KG1 (cell line): ENCODE results near the gene ADAMTS6.

Experiments used
- DNase-seq: peaks from one replicate; lab custom pipeline; 2025; lab: John Stamatoyannopoulos, UW

ADAMTS6 gene

GRCh38 chr5:65276178-65276890 is 205.4 kb downstream of the ADAMTS6 start:
- no peak for DNase-seq

GRCh38 chr5:65271906-65272305 is 209.8 kb downstream of the ADAMTS6 start:
- no peak for DNase-seq

GRCh38 chr5:65268525-65268924 is 213.2 kb downstream of the ADAMTS6 start:
- DNase-seq: no peak

GRCh38 chr5:65264420-65264819 is 217.3 kb downstream of the ADAMTS6 start:
- DNase-seq: no peak

- DNase-seq: no peak
These were observed 218.4 kb downstream of the ADAMTS6 start for GRCh38 chr5:65263321-65263720.

- DNase-seq: no peak
These were observed 219.1 kb downstream of the ADAMTS6 start for GRCh38 chr5:65262649-65263059.

GRCh38 chr5:65262096-65262495 is 219.6 kb downstream of the ADAMTS6 start:
- no peak for DNase-seq

GRCh38 chr5:65261499-65261898 is 220.2 kb downstream of the ADAMTS6 start:
- DNase-seq: no peak

- DNase-seq: no peak
These were observed 226.4 kb downstream of the ADAMTS6 start for GRCh38 chr5:65255294-65255693.

GRCh38 chr5:65252977-65253376 is 228.7 kb downstream of the ADAMTS6 start:
- DNase-seq: no peak

- no peak for DNase-seq
These were observed 232.8 kb downstream of the ADAMTS6 start for GRCh38 chr5:65248896-65249295.

GRCh38 chr5:65247594-65247993 is 234.1 kb downstream of the ADAMTS6 start:
- DNase-seq: no peak

GRCh38 chr5:65246741-65247140 is 235.0 kb downstream of the ADAMTS6 start:
- DNase-seq: no peak

- no peak for DNase-seq
These were observed 237.7 kb downstream of the ADAMTS6 start for GRCh38 chr5:65244031-65244430.

- DNase-seq: no peak
These were observed 238.6 kb downstream of the ADAMTS6 start for GRCh38 chr5:65243161-65243560.

GRCh38 chr5:65229841-65230240 is 251.9 kb downstream of the ADAMTS6 start:
- DNase-seq: no peak

GRCh38 chr5:65213921-65214525 is 267.7 kb downstream of the ADAMTS6 start:
- DNase-seq: no peak

GRCh38 chr5:65209341-65209740 is 272.4 kb downstream of the ADAMTS6 start:
- no peak for DNase-seq

- no peak for DNase-seq
These were observed 276.8 kb downstream of the ADAMTS6 start for GRCh38 chr5:65204966-65205365.

GRCh38 chr5:65203746-65204145 is 278.0 kb downstream of the ADAMTS6 start:
- no peak for DNase-seq

- no peak for DNase-seq
These were observed 281.6 kb downstream of the ADAMTS6 start for GRCh38 chr5:65199993-65200675.

GRCh38 chr5:65198456-65199120 is 283.1 kb downstream of the ADAMTS6 start:
- no peak for DNase-seq
